Measurements from ENCODE around the gene DOCK1. TPM values are rescaled to one million over a fixed set of nuclear protein-coding genes. Genes with fewer than 3 reads are reported as not detected.

Gene DOCK1
- polyA plus RNA-seq, 1 donor from 2014 or later = 2.7 TPM

GRCh38 chr10:127266431-127266830, 361.2 kb downstream of the DOCK1 start:
- no peak overlapping the region for H3K4me3 ChIP-seq (ENCODE audit: low read length)
- TF ChIP-seq MXI1 (conservative IDR thresholded peaks at IDR 0.05; ENCODE audit: poor library complexity, severe bottlenecking) (no peak), EP300 (conservative IDR thresholded peaks at IDR 0.05; ENCODE audit: poor library complexity, severe bottlenecking) (no peak), TAF1 (IDR thresholded peaks at IDR 0.05; ENCODE audit: low read depth) (no peak), EZH2 (IDR thresholded peaks at IDR 0.05; ENCODE audit: borderline replicate concordance, insufficient read depth, low read length, poor library complexity, severe bottlenecking) (no peak), CTCF (IDR thresholded peaks at IDR 0.05; ENCODE audit: poor library complexity, severe bottlenecking) (no peak), SMC3 (conservative IDR thresholded peaks at IDR 0.05; ENCODE audit: poor library complexity) (no peak), POLR2AphosphoS5 (IDR thresholded peaks at IDR 0.05) (no peak), REST (IDR thresholded peaks at IDR 0.05; ENCODE audit: borderline replicate concordance) (no peak), RAD21 (conservative IDR thresholded peaks at IDR 0.05) (no peak)
- H3K9me2 ChIP-seq (ENCODE audit: insufficient read depth, low read length) = no peaks in the 10 kb centered on the region
- no peaks in the 10 kb centered on the region for H3K79me2 ChIP-seq (replicated peaks; ENCODE audit: insufficient read depth, low read length)
- no peaks in the 10 kb centered on the region for H3K9me3 ChIP-seq (ENCODE audit: low read length)
- no peak overlapping the region for H3K4me2 ChIP-seq (ENCODE audit: low read length)
- H3K9ac ChIP-seq (ENCODE audit: low read length) = no peak overlapping the region
- no peak overlapping the region for H3K27ac ChIP-seq (ENCODE audit: low read length)
- no peaks in the 10 kb centered on the region for H3F3A ChIP-seq (ENCODE audit: insufficient read depth, low read length, poor library complexity, severe bottlenecking)
- H3K36me3 ChIP-seq (ENCODE audit: insufficient read depth, low read length) = no peaks in the 10 kb centered on the region
- H3K27me3 ChIP-seq (ENCODE audit: insufficient read depth, low read depth, low read length) = no peaks in the 10 kb centered on the region
- H2AFZ ChIP-seq (ENCODE audit: low read depth, low read length) = no peak overlapping the region
- no peaks in the 10 kb centered on the region for H4K20me1 ChIP-seq (ENCODE audit: insufficient read depth)

- Histone ChIP-seq H3K27ac (ENCODE audit: low read length) (no peak overlapping the region), H3K27me3 (ENCODE audit: insufficient read depth, low read depth, low read length) (no peaks in the 10 kb centered on the region), H3K9ac (ENCODE audit: low read length) (no peak overlapping the region)
Measured at GRCh38 chr10:127267442-127267841, 362.2 kb downstream of the DOCK1 start.

More at GRCh38 chr10:127267442-127267841, 362.2 kb downstream of the DOCK1 start:
- Histone ChIP-seq H4K20me1 (ENCODE audit: insufficient read depth) (no peaks in the 10 kb centered on the region), H3K9me3 (ENCODE audit: low read length) (no peaks in the 10 kb centered on the region), H3K9me2 (ENCODE audit: insufficient read depth, low read length) (no peaks in the 10 kb centered on the region), H3K4me2 (ENCODE audit: low read length) (no peak overlapping the region), H3K79me2 (replicated peaks; ENCODE audit: insufficient read depth, low read length) (no peaks in the 10 kb centered on the region), H3K4me3 (ENCODE audit: low read length) (no peak overlapping the region), H3F3A (ENCODE audit: insufficient read depth, low read length, poor library complexity, severe bottlenecking) (no peaks in the 10 kb centered on the region), H3K36me3 (ENCODE audit: insufficient read depth, low read length) (no peaks in the 10 kb centered on the region), H2AFZ (ENCODE audit: low read depth, low read length) (no peak overlapping the region)
- TF ChIP-seq CTCF (IDR thresholded peaks at IDR 0.05; ENCODE audit: poor library complexity, severe bottlenecking) (no peak), SMC3 (conservative IDR thresholded peaks at IDR 0.05; ENCODE audit: poor library complexity) (no peak), REST (IDR thresholded peaks at IDR 0.05; ENCODE audit: borderline replicate concordance) (no peak)

Data from neural cell (in vitro differentiated cells).